Testis (tissue), 2 donors: ENCODE data around the gene CSF3R.

Experiments
- POLR2A ChIP-seq: fragments of 450-650 bp; IDR thresholded peaks from one replicate; pipeline ENCODE4 v1.6.1; 2017; ENCODE audit warnings: antibody characterized with exemption, mild to moderate bottlenecking, moderate library complexity
- TF ChIP-seq, protein P1 (sequence below), 3 experiments: fragments of 450-650 bp in 2 of 3; fragments of 200-600 bp in 1 of 3; sonication (generic) in 1 of 3; IDR thresholded peaks; one replicate each; pipeline ENCODE4 v1.5.1; 2016 to 2019; ENCODE audit warnings: antibody characterized with exemption in 3 of 3, mild to moderate bottlenecking in 2 of 3, moderate library complexity in 1 of 3

DNA sequence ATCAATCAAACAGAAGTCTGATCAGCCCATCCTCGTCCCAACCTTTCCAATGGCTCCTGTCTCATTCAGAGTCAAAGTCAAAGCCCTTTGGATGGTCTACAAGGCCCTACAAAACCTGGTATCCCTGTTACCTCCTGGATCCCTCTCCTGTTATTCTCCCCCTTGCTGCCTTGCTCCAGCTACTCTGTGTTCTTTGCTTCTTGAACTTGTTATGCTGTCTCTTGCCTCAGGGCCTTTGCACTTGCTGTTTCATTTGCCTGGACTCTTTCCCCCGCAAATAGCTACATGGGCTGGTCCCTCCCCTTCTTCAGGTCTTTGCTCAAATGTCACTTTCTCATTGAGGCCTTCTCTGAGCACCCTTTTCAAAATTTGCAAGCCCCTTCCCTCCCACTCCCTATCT lies 1.4 kb upstream of the CSF3R start:
- TF ChIP-seq, protein P1, sequence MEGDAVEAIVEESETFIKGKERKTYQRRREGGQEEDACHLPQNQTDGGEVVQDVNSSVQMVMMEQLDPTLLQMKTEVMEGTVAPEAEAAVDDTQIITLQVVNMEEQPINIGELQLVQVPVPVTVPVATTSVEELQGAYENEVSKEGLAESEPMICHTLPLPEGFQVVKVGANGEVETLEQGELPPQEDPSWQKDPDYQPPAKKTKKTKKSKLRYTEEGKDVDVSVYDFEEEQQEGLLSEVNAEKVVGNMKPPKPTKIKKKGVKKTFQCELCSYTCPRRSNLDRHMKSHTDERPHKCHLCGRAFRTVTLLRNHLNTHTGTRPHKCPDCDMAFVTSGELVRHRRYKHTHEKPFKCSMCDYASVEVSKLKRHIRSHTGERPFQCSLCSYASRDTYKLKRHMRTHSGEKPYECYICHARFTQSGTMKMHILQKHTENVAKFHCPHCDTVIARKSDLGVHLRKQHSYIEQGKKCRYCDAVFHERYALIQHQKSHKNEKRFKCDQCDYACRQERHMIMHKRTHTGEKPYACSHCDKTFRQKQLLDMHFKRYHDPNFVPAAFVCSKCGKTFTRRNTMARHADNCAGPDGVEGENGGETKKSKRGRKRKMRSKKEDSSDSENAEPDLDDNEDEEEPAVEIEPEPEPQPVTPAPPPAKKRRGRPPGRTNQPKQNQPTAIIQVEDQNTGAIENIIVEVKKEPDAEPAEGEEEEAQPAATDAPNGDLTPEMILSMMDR (IDR thresholded peaks at IDR 0.05) = no peak
- no peak for TF ChIP-seq POLR2A
